GM21381 (cell line): Measurements from ENCODE around the gene GNB5.
"Not testable (repeated sequence)": the region's sequence is repeated elsewhere in the genome, so short reads cannot be mapped to it uniquely, and the experiment has no call there.

Experiments used
- ATAC-seq: cut with Tn5 transposase; IDR thresholded peaks from one replicate; pipeline ENCODE4 v1.9.1; 2021; ENCODE audit warnings: mild to moderate bottlenecking, moderate library complexity; ENCODE audit not compliant: unreplicated experiment

Gene GNB5

GRCh38 chr15:52171807-52172206, 19.4 kb downstream of the GNB5 start:
- ATAC-seq: no peak

DNA sequence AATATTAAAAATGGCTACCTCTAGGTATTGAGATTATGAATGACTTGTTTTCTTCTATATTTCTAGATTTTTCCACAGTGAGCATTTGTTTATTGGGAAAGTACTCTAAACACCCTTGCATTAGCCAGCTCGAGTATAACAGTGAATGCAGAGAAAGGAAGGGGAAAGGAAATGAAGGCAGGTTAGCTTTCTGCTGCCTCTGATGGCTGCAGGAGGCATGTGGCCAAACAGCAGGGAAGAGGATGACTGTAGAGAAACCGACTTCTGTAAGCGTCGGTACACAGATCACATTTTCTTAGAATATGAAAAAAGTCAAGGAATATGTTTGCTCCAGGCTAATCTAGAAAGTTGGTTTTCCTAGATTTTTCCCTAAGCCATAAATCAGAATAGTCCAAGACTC, 19.8 kb downstream of the GNB5 start:
- ATAC-seq: no peak

DNA sequence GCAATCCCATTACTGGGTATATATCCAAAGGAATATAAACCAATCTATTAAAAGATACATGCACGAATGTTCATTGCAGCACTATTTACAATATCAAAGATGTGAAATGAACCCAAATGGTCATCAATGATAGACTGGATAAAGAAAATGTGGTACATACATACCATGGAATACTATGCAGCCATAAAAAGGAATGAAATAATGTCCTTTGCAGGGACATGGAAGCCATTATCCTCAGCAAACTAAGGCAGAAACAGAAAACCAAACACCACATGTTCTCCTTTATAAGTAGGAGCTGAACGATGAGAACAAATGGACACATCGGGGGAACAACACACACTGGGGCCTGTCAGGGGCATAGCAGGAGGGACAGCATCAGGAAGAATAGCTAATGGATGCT, 21.0 kb downstream of the GNB5 start:
- not testable (repeated sequence) for ATAC-seq

- ATAC-seq: not testable (repeated sequence)
Measured at GRCh38 chr15:52165494-52166131, 25.6 kb downstream of the GNB5 start.

GRCh38 chr15:52164631-52165265, 26.4 kb downstream of the GNB5 start:
- no peak for ATAC-seq

DNA sequence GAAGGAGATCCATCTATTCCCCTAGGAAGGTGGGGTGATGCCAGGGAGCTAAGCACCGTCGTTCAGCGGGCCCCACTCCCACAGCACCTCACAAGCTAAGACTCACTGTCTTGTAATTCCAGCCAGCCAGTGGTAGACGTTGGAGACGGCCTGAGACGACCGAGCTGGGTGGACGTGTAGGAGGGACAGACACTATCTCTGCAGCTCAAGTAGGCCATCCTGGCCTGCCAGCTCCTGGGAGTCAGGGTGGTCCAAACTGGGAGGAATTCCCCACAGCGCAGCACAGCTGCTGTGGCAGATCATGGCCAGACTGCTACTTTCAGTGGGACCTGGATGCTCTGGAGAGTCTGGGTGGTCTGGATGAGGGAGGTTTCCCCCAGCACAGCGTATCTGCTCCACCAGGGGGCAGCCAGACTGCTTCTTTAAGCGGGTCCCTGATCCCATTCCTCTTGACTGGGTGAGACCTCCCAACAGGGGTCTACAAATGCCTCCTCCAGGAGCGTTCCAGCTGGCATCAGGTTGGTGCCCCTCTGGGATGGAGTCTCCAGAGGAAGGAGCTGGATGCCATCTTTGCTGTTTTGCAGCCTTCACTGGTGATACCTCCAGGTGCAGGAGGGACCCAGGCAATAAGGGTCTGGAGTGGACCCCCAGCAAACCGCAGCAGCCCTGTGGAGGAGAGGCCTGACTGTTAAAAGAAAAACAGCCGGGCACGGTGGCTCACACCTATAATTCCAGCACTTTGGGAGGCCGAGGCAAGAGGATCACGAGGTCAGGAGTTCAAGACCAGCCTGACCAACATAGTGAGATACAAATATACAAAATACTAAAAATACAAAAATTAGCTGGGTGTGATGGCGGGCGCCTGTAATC, 27.6 kb downstream of the GNB5 start:
- no peak for ATAC-seq

DNA sequence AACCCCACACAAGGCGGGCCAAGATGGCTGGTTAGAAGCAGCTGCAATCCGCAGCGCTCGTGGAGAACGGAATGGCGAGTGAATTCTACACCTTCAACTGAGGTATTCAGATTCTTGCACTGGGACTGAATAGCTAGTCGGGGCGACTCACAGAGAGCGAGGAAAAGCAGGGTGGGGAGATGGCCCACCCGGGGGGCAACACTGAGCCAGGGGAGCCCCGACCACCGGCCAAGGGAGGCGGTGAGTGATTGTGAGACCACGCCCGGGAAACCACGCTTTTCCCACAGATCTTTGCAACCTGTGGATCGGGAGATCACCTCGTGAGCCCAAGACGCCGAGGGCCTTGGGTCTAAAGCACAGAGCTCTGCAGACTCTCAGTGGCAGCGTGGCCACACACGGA, 28.3 kb downstream of the GNB5 start:
- ATAC-seq: no peak

GRCh38 chr15:52162260-52162659, 28.9 kb downstream of the GNB5 start:
- ATAC-seq: no peak

DNA sequence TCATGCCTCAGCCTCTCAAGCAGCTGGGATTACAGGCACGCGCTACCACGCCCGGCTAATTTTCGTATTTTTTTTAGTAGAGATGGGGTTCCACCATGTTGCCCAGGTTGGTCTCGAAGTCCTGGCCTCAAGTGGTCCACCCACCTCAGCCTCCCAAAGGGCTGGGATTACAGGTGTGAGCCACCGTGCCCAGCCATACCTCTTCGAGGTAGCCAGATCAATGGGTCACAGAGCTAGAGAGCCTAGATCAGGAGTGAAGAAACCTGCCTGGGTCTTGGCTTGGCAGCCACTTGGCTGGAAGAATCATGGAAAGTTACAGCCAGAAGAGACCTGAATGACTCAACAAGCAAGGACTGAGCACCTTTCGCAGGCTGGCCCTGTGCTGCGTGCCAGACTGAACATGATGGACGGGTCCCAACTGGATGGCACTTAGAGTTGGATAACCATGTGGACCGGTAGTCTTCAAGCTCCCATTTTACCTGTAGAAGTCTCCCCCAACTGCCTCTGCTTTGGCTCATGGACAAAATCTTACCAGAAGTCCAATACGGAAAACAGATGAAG, 29.7 kb downstream of the GNB5 start:
- ATAC-seq: no peak

DNA sequence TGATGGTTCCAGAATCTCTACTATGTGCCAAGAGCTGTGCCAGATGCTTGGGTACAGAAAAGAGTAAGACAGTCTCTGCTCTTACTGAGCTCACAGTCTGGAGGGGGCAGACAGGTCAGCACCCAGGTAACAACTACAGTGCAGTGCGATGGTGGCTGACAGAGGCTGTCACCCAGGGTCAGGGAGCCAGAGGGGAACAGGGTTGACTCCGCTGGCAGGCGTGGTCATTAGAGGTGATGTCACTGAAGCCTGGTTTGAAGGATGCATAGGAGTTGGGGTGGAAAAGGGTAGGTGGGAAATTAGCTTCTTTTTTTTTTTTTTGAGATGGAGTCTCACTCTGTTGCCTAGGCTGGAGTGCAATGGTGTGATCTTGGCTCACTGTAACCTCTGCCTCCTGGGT, 31.5 kb downstream of the GNB5 start:
- no peak for ATAC-seq

GRCh38 chr15:52158084-52158765, 33.0 kb downstream of the GNB5 start:
- no peak for ATAC-seq

DNA sequence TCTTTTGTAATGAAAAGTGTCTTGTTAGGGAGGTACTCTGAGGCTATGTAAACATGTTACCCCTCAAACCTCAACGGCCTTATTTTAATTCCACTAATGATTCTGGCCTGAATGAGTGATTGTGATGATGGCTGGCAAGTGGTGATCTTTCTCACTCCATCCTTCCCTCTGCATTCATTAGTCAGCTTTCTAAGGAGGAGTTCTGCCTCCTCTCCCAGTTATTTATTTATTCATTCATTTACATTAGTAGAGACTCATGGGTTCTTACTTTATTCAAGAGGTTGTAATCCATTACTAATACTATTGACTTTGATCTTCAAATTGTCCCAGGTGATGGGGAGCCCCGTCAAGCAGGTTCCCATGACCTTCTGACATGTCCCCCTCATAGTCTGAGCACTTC, 35.3 kb downstream of the GNB5 start:
- no peak for ATAC-seq

DNA sequence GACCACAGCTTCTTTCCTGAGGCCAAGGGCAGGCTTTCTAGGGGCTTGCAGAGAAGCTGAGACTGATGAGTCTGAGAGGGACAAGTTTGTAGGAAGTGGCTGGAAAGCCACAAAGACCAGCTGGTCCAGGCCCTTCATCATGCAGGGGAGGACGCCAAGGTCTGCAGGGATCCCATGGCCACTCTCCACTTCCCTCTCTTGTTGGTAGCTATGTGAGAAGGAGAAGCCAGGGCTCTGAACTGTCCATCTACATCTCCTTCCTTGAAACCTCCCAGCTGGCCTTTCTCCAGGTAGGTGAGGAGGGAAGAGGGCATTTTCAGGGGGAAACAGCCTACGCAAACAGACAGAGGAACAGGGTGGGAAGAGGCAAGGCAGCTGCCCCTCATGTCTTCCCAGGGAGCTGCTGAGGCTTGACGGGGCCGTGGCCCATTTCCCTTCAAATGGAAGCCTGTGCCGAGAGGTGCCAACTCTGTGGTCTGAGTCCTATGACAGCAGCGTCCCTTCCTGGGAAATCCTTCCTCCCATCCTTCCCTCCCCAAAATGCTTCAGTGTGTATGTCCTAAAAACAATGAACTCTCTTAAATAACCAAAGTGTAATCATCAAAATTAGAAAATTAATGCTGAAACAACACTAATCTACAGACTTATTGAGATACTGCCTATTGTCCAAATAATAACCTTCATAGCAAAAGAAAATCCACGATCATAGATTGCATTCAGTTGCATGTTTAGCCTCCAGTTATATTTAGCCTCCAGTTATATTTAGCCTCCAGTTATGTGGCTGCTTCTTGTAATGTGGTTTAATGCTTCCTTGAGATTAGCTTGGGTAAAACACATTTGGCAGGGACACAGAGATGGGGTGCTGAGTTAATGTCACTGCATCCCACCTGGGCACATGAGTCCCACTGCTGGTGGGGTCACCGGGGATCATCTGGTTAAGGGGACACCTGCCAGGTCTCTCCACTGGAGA, 36.0 kb downstream of the GNB5 start:
- ATAC-seq: no peak

DNA sequence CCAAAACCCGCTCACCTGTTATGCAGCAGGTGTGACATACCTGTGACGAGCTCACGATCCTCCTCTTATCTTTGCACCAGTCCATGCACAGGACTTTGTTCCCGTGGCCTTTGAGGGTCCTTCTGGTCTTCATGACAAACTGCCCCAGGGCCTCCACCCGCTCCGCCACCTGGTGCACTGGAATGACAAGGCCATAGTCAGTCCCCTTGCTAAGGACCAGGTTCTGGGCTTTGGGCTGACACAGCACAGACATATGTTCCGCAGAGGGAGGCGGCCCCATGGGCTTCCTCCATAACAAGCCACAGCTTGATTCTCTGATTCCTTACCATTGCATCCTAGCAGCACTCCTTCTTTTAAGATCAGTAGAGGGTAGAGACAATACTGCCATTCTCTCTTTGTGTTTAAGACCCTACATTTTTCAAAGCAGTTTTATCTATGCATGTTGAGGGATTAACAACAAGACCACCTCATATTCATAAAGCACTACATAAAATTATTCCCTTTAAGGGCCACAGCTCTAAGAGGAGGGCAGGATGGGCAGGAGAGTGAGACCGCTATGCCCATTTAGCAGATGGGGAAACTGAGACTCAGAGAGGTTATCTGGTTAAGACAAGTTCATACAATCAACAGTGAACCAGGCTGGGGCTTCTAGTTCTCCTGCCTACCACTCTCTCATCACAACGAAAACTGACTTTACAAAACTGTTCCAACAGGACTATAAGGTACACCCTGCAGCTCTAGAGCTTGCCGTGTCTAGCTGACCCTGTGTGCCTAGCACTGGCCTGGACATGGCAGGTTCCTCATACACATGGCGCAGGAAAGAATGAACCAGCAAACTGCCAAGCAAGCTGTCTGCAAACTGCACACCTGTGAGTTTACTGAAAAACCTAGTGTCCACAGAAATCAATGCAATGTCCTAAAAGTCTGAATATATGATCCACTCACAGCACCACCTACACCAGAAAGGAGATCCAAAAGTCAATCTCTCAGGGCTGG, 37.0 kb downstream of the GNB5 start:
- no peak for ATAC-seq

- no peak for ATAC-seq
Measured at GRCh38 chr15:52151353-52151752, 39.8 kb downstream of the GNB5 start.

DNA sequence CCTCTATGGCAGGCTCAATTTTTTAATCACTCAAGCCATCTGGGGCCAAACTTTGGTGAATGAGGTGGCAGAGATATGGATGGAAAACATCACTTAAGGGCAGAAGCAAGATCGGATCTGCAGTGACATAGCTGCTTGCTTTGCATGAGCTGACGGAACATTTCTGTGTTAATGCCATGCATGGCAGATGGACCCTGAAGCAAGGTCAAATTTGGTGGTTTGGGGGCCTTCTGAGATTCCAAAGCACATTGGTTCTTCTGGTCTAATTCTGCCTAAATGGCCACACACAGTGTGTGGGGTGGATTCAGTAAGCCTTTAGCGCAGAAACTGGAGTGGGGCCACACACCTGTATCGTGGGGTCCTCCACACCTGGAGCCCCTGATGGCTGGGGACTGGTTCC, 40.3 kb downstream of the GNB5 start:
- ATAC-seq: no peak

GRCh38 chr15:52150043-52150825, 41.0 kb downstream of the GNB5 start:
- no peak for ATAC-seq

DNA sequence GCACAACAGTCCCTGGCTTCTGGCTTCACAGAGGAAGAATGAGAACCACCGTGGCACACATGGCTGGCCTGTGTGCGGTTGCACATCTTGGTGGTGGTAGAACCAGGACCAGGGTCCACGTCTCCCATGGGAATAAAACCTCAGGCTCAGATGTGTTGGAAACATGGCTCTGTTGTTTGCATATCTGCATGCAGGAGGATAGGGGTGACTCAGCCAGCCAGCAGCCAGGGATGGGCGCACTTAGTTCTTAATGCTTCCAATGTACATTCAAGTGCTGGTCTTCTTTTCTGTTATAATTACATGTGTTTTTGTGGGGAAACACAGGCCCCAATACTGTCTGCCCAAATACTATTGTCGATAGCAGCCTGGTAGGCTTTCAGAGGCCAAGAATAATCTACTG, 42.8 kb downstream of the GNB5 start:
- ATAC-seq: no peak
